Endometrial microvascular endothelial cells (primary cell): ENCODE results near the gene PDS5A. TPM values are rescaled to one million over a fixed set of nuclear protein-coding genes. Genes with fewer than 3 reads are reported as not detected.
"Not testable (repeated sequence)": the region's sequence is repeated elsewhere in the genome, so short reads cannot be mapped to it uniquely, and the experiment has no call there.

Experiments
- in situ Hi-C: cut with HindIII; loops from 2 replicates; pipeline ENCODE4 v1.10.0; 2017; ENCODE audit warnings: low sequenced_read_pairs, low pct_unique_long_range_greater_than_20kb; ENCODE audit errors: inconsistent ontology term
- total RNA-seq: library from RNA; depleted of rRNA; stranded (reverse); fragments of >200 nt; gene quantifications from one replicate; pipeline ENCODE4 v1.2.3, GENCODE V29; 2015; ENCODE audit errors: inconsistent ontology term

PDS5A gene
- total RNA-seq, 1 donor from 2014 or later = 75.8 TPM

- in situ Hi-C loops = no loop called here
These were observed 125.1 kb downstream of the PDS5A start for GRCh38 chr4:39852636-39853035.

DNA sequence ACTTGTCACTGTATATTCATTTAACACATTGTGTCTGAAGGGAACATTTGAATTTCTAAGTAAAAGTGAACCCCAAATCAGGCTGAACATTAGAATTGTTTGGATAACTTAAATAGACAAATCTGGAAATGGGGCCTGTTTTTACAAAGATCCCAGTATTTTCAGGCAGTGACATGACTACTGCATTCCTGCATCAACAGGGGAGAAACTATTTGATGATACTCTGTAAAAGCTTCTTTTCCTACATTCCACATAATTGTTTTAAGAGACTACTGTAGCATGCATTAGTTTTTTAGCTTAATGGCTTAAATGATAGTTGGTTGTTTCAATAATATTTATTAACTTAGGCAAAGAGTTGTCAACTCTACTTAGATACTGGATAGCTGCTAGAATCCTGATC lies 127.0 kb downstream of the PDS5A start:
- in situ Hi-C loops = no loop called here

DNA sequence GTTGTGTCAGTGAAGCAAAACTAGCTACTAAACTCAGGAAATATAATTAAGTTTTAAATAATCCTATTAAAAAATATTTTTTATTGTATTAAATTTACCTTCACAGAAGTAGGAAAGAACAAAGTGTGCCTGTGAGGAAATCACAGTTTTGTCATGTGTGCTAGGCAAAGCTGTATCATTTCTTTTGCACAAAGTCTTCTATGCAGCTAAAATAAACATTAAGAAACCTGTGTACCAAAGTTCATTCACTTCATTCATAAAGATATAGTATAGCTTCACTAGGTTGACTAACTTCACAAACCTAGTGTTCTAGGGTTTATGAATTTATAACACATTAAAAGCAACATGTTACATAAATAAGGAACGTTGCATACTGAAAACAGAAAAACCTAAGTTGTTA lies 131.0 kb downstream of the PDS5A start:
- in situ Hi-C loops = no loop called here

DNA sequence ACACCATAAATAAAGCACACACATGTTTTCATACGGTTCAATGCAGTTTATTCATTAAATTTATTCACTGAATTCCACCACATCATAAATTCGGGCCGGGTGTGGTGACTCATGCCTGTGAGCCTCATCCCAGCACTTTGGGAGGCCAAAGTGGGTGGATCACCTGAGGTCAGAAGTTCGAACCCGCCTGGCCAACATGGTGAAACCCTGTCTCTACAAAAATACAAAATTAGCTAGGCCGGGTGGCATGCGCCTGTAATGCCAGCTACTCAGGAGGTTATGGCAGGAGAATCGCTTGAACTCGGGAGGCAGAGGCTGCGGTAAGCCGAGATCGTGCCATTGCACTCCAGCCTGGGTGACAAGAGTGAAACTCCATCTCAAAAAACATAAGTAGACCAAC lies 131.6 kb downstream of the PDS5A start:
- in situ Hi-C loops = no loop called here

GRCh38 chr4:39841894-39842293 lies 135.8 kb downstream of the PDS5A start:
- in situ Hi-C loops = no loop called here

GRCh38 chr4:39840516-39840915 lies 137.2 kb downstream of the PDS5A start:
- in situ Hi-C loops = not testable (repeated sequence)

DNA sequence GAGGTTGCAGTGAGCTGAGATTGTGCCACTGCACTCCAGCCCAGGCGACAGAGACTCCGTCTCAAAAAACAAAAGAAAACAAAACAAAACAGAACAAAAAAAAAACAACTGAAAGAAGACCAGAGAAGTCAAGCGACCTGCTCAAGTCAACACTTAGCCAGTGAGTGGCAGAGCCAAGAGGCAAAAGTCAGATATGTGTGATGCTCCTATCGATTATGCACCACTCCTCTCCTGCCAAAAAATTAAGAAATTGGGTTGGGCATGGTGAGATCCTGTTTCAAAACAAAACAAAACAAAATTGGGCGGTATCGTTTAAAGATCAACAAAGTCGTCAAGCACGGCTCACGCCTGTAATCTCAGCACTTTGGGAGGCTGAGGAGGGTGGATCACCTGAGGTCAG lies 137.7 kb downstream of the PDS5A start:
- in situ Hi-C loops = no loop called here

DNA sequence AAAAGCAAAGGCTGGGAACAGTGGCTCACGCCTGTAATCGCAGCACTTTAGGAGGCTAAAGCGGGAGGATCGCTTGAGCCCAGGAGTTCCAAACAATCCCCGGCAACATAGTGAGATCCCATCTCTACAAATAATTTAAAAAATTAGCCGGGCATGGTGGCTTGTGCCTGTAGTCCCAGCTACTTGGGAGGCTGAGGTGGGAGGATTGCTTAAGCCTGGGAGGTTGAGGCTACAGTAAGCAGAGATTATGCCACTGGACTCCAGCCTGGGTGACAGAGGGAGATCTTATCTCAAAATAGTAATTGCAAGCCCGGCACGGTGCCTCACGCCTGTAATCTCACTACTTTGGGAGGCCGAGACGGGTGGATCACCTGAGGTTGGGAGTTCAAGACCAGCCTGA lies 139.3 kb downstream of the PDS5A start:
- in situ Hi-C loops = not testable (repeated sequence)

DNA sequence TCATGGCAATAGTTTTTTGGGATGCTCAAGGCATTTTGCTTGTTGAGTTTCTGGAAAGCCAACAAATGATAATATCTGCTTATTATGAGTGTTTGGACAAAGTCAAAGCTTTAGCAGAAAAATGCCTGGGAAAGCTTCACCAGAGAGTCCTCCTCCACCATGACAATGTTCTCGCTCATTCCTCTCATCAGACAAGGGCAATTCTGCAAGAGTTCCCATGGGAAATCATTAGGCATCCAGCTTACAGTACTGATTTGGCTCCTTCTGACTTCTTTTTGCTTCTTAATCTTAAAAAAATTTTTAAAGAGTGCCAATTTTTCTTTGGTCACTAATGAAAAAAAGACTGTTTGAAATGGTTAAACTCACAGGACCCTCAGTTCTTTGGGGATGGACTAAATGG lies 143.4 kb downstream of the PDS5A start:
- in situ Hi-C loops = no loop called here

DNA sequence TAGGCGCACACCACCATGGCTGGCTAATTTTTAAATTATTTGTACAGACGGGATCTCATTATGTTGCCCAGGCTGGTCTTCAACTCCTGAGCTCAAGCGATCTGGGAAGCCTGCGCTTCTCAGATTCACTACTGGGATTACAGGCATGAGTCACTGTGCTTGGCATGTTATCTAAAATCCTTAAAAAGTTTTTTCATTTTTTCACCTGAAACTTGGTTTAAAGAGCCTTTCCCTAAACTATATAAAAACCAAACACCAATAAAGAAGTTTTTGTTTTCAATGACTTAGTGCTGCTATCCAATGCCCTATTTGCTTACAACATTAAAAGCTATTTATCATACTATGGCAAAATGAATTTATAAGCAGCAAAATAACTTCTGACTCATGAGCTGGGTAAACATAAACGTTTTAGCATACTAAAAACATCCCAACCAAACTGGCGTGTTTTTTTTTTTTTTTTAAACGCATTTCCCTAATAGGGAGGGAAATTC lies 151.9 kb downstream of the PDS5A start:
- in situ Hi-C loops = no loop called here

DNA sequence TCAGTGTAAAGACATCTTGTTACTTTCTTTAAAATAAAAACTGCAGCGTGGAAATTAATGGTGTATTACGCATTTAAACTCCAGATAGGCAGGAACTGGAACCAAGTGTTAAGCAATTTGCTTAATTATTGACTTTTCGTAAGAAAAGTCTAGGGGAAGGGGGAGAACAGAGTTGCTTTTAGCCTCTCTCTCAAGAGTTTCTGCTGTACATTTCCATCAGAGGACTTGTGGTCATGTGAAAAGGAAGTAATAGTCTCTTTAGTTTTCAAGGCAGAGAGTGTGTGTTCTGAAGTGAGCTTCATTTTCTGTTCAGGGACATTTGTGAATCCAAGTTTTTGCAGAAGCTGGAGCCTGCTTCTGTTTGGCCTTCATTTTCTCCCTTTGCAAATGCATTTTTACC lies 152.6 kb downstream of the PDS5A start:
- in situ Hi-C loops = no loop called here

GRCh38 chr4:39823191-39823590 lies 154.5 kb downstream of the PDS5A start:
- in situ Hi-C loops = no loop called here

DNA sequence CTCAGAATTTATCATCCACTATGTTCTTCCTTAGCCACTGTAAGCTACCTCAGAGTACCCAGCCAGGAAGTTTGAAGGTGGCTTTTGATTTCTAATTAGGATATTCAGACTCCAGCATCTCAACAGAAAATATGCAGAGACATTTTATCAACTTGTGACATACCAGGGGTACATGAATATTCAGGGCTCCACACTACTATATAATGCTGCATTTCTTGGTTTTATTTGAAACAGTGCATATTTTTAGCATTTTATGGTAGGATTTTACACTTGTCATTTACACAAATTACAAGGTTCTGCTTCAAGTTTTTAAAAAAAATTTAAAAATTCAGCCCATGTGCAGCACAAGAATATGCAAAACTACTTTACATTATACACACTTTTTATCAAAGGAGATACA lies 155.0 kb downstream of the PDS5A start:
- in situ Hi-C loops = no loop called here

- in situ Hi-C loops = no loop called here
These were observed 155.8 kb downstream of the PDS5A start for GRCh38 chr4:39821951-39822350.

DNA sequence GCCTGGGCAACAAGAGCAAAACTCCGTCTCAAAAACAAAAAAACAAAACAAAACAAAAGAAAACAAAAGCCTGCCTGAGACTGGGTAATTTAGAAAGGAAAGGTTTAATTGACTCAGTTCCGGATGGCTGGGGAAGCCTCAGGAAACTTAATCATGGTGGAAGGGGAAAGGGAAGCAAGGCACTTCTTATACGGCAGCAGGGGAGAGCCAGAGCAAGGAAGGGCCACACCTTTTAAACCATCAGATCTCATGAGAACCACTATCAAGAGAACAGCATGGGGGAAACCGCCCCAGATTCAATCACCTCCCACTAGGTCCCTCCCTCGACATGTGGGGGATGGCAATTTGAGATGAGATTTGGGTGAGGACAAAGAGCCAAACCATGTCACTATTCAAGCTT lies 157.5 kb downstream of the PDS5A start:
- in situ Hi-C loops = no loop called here

GRCh38 chr4:39818646-39819045 lies 159.1 kb downstream of the PDS5A start:
- in situ Hi-C loops = no loop called here

DNA sequence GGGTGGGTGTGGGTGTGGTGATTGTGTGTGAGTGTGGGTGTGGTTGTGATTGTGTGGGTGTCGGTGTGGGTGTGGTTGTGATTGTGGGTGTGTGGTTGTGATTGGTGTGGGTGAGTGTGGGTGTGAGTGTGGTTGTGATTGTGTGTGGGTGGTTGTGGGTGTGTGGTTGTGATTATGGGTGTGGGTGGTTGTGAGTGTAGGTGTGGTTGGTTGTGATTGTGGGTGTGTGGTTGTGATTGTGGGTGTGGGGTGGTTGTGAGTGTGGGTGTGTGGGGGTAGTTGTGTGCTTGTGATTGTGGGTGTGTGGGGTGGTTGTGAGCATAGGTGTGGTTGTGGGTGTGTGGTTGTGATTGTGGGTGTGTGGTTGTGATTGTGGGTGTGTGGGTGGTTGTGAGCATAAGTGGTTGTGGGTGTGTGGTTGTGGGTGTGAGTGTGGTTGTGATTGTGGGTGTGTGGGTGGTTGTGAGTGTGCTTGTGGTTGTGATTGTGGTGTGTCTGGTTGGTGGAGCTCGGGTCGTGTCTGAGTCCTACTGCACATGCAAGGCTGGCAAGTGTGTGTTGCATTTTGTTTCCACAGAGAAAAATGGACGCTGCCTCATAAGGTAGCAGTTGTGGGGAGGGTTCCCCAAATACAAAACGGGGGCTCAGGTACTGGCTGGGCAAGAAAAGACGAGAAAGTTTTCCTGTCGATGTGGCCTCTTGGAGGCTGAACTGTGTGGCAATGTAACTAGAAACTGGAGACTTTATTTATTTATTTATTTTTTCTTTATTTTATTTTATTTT lies 163.1 kb downstream of the PDS5A start:
- in situ Hi-C loops = no loop called here

DNA sequence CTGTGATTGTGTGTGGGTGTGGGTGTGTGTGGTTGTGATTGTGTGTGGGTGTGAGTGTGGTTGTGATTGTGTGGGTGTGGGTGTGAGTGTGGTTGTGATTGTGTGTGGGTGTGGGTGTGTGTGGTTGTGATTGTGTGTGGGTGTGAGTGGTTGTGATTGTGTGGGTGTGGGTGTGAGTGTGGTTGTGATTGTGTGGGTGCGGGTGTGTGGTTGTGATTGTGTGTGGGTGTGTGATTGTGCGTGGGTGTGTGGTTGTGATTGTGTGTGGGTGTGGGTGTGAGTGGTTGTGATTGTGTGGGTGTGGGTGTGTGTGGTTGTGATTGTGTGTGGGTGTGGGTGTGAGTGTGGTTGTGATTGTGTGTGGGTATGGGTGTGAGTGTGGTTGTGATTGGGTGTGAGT lies 163.9 kb downstream of the PDS5A start:
- in situ Hi-C loops = not testable (repeated sequence)

DNA sequence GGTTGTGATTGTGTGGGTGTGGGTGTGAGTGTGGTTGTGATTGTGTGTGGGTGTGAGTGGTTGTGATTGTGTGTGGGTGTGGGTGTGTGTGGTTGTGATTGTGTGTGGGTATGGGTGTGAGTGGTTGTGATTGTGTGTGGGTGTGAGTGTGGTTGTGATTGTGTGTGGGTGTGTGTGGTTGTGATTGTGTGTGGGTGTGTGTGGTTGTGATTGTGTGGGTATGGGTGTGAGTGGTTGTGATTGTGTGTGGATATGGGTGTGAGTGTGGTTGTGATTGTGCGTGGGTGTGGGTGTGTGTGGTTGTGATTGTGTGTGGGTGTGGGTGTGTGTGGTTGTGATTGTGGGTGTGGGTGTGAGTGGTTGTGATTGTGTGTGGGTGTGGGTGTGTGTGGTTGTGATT lies 164.7 kb downstream of the PDS5A start:
- in situ Hi-C loops = not testable (repeated sequence)

- in situ Hi-C loops = no loop called here
These were observed 165.2 kb downstream of the PDS5A start for GRCh38 chr4:39812500-39812899.

DNA sequence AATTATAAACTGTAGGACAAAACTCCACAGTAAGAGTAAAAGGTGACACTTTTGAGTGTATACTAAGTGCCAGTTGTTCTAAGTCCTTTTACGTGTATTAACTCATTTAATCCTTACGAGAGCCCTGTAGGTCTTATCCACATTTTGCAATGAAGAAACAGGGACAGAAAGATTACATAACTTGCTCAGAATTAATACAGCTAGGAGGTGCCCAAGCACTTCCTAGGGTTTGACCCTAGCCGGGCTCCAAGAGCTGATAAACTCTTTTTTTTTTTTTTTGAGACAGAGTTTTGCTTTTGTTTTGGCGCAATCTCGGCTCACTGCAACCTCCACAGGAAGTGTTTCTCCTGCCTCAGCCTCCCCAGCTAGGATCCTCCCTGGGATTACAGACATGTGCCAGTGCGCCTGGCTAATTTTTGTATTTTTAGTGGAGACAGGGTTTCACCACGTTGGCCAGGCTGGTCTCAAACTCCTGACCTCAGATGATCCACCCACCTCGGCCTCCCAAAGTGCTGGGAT lies 169.4 kb downstream of the PDS5A start:
- in situ Hi-C loops = no loop called here
